SKM-1 (cell line): ENCODE measurements around the gene DZIP3.
"Not testable (repeated sequence)": the region's sequence is repeated elsewhere in the genome, so short reads cannot be mapped to it uniquely, and the experiment has no call there.

Experiments used
- DNase-seq: peaks from one replicate; lab custom pipeline; 2025; ENCODE audit not compliant: unreplicated experiment; lab: John Stamatoyannopoulos, UW

Gene DZIP3

DNA sequence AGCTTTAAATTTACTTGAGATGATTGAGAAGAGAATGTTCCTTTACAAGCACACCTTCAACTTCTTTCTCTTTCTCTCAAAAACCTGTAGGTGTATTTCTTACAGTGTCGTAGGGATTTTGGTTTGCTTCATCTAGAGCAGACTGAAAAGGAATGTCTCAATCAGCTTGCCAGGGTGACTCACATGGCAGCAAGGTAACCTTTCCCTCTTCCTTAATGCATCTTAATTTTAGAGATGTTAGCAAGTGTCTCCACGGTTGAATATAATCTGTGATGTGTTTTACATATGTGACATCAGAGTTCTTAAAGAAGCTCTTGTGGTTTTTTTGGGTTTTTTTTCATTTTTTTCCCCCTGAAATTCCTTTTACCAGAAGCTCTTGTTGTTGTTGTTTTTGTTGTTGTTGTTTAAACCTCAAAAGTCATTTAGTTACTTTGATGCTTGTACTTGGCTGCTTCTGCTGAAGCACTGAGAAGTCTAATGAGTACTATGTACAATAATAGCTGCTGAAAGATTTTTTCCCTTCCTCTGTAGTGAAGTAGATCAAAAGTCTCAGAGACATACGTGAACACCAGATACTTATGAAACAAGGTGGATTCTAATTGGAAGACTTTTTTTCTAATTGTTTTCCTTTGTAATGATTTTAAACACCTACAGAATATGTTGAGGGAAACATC is 84.6 kb downstream of the DZIP3 start:
- no peak for DNase-seq

DNA sequence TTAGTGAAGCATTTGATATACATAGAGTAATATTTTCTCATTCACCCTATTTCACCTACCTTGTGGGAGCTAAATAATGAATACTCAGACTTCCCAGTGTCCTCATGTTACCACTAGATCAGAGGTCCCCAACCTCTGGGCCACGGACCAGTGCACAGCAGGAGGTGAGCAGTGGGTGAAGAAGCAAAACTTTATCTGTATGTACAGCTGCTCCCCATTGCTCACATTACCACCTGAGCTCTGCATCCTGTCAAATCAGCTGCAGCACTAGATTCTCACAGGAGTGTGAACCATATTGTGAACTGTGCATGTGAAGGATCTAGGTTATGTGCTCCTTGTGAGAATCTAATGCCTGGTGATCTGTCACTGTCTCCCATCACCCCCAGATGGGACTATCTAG is 88.3 kb downstream of the DZIP3 start:
- DNase-seq: no peak

DNA sequence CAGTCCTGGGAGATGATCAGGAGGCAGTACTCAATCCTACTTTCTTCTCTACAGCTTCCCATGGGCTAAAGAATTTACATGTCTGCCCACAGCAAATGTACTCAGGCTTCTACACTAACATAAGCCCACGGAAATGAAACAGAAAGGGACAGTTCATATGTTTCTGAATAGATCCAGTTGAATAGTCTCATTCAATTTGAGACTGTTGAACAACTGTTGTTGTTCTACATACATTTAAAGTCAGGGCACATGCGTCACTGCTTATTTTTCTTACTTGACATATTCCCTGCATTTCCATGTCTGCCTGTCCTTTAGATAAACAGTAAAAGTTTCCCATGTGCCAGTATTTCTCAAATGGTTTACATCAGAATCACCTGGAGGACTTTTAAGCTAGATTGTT is 102.8 kb downstream of the DZIP3 start:
- not testable (repeated sequence) for DNase-seq

DNA sequence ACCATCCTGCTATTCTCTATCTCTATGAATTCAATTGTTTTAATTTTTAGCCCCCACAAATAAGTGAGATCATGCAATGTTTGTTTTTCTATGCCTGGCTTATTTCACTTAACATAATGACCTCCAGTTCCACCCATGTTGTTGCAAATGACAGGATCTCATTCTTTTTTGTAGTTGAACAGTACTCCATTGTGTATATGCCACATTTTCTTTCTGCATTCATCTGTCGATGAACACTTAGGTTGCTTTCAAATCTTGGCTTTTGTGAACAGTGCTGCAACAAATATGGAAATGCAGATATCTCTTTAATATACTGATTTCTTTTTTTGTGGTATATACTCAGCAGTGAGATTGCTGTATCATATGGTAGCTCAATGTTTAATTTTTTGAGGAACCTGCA is 108.9 kb downstream of the DZIP3 start:
- DNase-seq: no peak

DNA sequence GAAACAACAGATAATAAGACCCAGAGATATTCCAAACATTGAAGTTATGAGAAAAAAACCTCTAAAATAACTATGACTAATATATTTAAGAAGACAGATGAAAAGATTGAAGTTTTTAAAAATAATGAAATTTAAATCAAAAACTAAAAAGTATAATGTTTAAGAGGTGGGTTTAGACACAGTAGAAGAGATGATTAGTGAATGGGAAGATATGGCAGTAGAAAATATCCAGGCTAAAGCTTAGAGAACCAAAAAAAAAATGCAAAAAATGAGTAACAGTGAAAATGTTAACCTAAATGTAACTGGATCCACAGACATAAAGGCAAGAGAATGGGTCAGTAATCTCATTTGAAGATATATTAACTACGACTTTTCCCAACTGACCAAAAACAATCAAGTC is 115.5 kb downstream of the DZIP3 start:
- DNase-seq: no peak

DNA sequence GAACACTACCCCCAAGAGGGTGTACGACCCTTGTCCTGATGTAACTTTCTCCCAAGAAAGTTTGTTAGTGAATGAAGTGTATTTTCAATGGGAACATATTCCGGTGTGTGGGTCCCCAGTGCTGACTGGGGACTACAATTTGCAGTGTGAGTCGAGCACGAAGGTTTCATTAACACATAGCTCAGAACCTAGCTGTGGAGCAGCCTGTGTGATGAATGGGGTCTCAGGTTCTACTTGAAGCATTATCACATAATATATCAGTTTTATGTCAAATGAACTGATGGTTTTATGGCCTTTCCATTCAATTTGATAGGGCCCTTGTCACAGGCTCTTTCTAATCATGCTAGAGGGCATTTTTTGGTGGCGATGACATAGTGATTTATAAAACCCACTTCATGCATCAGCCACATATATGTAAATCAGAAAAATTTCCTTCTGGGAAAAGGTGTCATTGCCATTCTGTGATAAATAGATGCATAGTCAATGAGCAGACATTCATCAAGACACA is 123.5 kb downstream of the DZIP3 start:
- DNase-seq: no peak

DNA sequence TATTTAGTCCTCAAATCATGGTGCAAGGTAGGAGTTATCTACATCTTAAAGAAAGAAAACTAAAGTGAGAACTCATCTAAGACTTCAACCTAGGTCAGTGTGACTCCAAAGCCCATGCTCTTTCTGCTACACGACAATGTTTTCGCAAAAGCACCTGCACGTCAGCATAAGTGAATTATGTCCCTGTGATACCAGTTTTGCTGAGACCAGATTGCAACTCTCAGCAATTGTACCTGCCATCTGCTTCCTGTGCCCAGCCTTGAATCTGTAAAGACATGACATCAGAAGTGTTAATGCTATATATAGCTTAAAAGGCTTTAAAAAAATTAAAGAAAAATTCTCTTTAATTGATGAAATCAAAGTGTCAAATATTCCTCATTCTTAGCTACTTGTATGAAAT is 124.3 kb downstream of the DZIP3 start:
- DNase-seq: no peak

DNA sequence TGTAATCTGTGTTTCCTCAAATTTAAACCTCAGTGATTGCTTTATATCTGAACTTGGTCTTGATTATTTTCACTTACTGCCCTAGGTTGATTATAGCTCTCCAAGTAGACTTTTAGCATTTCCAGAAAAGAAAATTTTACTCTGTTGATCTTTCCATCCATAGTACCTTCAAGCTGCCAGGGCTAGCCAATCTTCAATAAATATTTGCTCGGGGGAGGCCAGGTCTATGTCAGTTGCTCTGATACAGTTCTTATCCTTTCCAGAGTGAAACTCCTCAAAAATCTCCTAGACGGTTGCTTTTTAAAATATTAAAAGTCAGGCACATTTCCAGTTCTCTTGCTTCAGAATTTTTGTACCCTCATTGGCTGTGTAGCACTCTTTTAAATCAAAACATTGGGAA is 128.9 kb downstream of the DZIP3 start:
- no peak for DNase-seq

DNA sequence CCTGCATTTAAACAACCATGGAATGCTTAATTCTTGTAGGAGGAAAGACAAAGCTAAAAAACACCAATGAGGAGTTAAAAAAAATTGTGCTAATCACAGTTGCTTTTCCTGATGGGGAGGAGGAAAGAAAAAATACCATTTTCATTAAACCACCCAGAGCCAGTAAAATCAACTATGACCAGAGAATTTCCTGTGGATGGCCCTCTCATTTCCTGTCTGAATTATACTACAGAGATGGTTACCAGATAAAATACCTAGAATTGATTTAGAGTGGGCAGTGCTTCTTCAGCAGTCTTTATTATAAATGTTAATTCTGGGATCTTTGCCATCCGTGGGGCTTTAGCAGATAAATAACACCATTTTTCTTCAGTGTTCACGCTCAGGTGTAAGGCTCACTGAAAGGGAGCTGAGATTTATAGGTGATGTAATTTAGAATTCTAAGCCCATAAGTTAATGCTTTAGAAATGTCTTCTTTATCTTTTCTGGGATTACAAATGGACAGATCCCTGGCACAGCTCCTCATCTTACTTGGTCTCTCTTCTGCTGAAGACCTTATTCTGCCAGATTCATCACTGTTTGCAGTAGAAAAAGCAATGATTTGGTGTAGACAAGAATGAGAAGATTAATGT is 129.8 kb downstream of the DZIP3 start:
- DNase-seq: no peak

DNA sequence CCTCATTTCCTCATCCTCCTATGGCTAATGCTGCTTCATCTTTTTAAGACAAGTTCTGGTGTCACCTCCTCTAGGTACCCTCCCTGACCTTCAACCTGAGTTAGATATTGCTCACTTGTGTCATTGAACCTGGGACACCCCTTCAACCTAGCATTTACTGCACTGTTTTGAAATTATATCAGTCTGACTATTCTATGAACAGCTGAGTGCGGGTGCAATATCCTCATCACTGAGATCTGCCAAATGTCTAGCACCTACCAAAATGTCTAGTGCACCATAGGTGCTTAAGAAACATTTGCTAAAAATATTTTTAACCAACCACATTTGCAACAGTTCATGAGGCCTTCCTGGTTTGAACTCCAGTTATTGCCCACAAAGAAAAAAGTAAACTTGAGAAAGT is 133.2 kb downstream of the DZIP3 start:
- DNase-seq: no peak

DNA sequence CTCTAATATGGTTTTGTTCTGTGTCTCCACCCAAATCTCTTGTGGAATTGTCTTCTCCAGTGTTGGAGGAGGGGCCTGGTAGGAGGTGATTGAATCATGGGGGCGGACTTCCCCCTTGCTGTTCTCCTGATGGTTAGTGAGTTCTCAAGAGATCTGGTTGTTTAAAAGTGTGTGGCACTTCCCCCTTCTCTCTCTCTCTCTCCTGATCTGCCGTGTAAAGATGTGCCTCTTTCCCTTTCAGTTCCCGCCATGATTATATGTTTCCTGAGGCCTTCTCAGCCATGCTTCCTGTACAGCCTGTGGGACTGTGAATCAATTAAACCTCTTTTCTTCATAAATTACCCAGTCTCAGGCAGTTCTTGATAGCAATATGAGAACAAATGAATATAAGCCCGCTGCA is 134.6 kb downstream of the DZIP3 start:
- DNase-seq: no peak

DNA sequence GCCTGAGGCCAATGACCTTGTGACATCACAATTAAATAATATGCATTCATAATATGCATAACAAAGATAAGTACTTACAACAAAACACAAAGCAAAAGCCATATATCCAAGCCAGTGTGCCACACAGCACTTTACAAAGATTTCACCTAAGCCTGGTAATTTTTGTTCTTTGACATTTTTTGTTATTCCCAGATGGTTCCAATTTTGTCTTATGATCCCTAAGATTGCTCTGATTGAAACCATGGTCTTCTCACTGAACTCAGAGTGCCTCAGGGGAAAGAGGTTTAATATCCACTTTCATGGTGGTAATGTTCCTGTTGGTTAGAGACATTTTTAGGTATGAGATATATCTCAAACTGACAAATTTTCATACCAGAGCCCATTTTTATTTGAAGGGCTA is 138.6 kb downstream of the DZIP3 start:
- no peak for DNase-seq

DNA sequence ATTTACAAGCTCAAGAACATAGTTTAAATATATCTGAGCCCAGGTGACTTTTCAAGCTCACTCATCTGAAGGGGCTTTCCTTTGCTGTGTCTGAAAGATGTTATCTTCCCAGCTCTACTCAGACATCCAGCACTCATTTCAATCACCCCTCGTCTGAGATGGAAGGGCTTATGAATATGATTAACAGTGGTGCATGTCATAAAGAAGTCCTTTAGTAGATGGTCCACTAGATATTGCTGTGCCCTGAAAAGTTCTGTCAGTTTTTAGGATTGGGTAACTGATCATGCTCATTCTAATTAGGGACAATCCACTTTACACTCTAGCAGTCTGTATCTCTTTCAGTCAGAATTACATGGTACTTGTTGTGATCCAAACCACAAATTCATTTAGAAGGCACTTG is 139.4 kb downstream of the DZIP3 start:
- no peak for DNase-seq

DNA sequence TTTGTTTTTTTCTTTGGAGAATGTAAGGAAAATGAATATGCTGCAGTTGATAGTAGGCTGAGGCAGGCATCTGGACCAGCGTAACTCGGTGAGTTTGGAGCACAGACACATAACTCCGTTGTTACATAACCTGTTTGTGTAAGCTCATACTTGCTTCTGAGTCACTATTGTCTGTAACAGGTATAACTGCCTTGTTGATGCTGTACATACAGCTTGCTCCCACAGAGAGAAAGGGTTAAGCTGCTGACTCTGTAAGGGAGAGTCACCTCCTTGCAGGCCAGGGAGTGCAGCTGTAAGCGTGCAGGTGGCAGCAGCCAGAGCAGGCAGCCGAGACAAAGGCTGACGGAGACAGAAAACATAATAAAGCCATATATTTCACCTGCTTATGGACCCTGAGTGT is 147.3 kb downstream of the DZIP3 start:
- DNase-seq: no peak

DNA sequence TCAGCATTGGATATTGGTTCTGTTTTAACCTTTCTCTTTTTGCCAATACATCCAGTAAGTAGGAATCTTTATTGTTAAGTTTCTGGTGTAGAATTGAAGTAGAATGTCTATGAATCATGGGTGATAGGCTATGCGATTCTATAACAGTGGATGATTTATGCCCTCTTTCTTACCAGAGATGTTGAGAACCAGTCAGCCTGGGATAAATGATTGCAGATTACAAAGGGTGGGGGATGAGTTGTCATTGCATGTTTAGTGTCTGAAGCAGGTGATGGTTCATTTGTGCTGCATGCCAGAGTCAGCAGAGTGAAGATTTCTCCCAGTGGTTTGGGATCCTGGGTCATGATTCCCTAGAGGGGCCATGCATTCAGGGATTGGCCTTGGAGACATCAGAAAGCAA is 153.4 kb downstream of the DZIP3 start:
- DNase-seq: no peak
